ENCODE measurements around the gene PRKN. TPM values are rescaled to one million over a fixed set of nuclear protein-coding genes. Genes with fewer than 3 reads are reported as not detected.

The PRKN gene
- total RNA-seq, 4 donors from 2014 or later: 5.5 to 17.9 (median 6.8) TPM

DNA sequence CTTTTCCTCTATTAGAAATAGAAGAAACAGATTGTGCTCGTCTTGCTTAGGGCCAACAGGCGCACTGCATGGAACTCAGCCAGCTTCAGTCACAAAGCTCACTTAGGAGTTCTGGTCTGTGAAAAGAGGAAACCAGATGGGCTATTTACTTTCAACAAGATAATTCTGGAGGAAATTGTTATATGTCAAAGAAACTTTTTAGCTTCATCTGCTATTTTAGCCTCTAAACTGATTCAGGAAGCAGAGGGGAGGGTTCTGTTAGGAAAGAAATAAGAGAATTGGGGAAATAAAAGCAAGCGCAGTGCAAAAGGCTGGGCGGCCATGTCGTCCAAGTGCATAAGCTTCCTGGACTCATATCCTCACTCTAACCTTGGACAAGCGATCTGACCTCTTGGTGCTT, 21.3 kb downstream of the PRKN start:
- Histone ChIP-seq H3K27ac (peak overlapping the region in 2 of 4 donors; percentile 26 to 34), H3K9me3 (no peaks in the 10 kb centered on the region), H3K36me3 (no peaks in the 10 kb centered on the region), H3K4me3 (peak overlapping the region in 1 of 4 donors; percentile 13), H3K27me3 (no peaks in the 10 kb centered on the region), H3K4me1 (peaks cover 0 to 12% (median 0%) of the 10 kb centered on the region in 4 donors)
- DNase-seq (ENCODE audit: low spot score in 2 of 2): peak; percentile 36 to 60
- WGBS, 2 donors: 35 to 46% methylated on average over 6 of the region's 6 CpGs
- TF ChIP-seq EP300 (IDR thresholded peaks at IDR 0.05) (no peak), POLR2A (IDR thresholded peaks at IDR 0.05) (no peak)
- TF ChIP-seq, protein P1, sequence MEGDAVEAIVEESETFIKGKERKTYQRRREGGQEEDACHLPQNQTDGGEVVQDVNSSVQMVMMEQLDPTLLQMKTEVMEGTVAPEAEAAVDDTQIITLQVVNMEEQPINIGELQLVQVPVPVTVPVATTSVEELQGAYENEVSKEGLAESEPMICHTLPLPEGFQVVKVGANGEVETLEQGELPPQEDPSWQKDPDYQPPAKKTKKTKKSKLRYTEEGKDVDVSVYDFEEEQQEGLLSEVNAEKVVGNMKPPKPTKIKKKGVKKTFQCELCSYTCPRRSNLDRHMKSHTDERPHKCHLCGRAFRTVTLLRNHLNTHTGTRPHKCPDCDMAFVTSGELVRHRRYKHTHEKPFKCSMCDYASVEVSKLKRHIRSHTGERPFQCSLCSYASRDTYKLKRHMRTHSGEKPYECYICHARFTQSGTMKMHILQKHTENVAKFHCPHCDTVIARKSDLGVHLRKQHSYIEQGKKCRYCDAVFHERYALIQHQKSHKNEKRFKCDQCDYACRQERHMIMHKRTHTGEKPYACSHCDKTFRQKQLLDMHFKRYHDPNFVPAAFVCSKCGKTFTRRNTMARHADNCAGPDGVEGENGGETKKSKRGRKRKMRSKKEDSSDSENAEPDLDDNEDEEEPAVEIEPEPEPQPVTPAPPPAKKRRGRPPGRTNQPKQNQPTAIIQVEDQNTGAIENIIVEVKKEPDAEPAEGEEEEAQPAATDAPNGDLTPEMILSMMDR (IDR thresholded peaks at IDR 0.05): no peak

DNA sequence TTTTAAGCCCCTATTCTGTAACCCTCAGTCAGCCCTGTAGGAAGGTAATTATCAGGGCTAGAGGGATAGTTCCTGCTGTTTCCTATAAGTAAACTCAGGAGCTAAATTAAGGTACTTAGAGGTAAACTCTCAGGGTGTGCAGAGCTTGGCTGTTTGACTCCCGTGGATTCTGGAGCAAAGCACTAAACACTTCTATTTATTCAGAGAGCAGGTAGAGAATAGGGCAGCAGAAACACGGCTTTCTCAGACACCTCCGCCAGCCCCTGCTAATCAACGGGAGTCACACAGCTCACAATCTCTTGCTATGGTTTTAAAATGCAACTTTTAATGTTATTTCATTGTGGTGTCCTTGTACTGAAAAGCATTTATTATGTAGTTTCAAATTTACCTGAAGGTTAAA, 21.8 kb downstream of the PRKN start:
- DNase-seq (ENCODE audit: low spot score in 2 of 2): no peak
- no peak overlapping the region for H3K4me3 ChIP-seq
- H3K9me3 ChIP-seq: no peaks in the 10 kb centered on the region
- H3K36me3 ChIP-seq: no peaks in the 10 kb centered on the region
- H3K27ac ChIP-seq: no peak overlapping the region
- peaks cover 0 to 12% (median 0%) of the 10 kb centered on the region in 4 donors for H3K4me1 ChIP-seq
- 68 to 70% methylated on average over 4 of the region's 4 CpGs for WGBS, 2 donors
- TF ChIP-seq, protein P1 (IDR thresholded peaks at IDR 0.05): no peak
- TF ChIP-seq POLR2A (IDR thresholded peaks at IDR 0.05) (no peak), EP300 (IDR thresholded peaks at IDR 0.05) (no peak)
- H3K27me3 ChIP-seq: no peaks in the 10 kb centered on the region

DNA sequence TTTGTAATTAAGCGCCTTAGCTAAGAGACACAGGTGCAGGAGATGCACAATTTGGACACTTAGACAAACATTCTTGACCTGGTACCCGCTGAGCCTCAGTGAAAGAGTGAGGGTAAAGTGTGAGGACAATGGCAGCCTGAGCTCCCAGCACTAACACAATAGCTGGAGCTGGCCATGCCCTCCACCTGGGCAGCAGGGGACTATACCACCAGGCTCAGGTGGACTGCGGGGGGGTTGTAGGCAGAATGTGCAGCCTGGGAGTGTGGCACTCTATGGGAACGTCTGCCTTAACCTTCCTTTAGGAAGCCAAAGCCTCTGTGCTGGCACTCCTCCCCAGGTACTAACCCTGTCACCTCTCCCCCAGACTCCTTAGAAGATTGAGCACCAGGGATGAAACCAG, 23.6 kb downstream of the PRKN start:
- Histone ChIP-seq H3K36me3 (no peaks in the 10 kb centered on the region), H3K27ac (no peak overlapping the region), H3K4me3 (no peak overlapping the region), H3K27me3 (no peaks in the 10 kb centered on the region), H3K4me1 (peaks cover 0 to 12% (median 0%) of the 10 kb centered on the region in 4 donors), H3K9me3 (no peaks in the 10 kb centered on the region)
- no peak for DNase-seq (ENCODE audit: low spot score in 2 of 2)
- TF ChIP-seq POLR2A (IDR thresholded peaks at IDR 0.05) (no peak), EP300 (IDR thresholded peaks at IDR 0.05) (no peak)
- TF ChIP-seq, protein P1 (IDR thresholded peaks at IDR 0.05): no peak
- WGBS, 2 donors: 93 to 96% methylated on average over 4 of the region's 4 CpGs

DNA sequence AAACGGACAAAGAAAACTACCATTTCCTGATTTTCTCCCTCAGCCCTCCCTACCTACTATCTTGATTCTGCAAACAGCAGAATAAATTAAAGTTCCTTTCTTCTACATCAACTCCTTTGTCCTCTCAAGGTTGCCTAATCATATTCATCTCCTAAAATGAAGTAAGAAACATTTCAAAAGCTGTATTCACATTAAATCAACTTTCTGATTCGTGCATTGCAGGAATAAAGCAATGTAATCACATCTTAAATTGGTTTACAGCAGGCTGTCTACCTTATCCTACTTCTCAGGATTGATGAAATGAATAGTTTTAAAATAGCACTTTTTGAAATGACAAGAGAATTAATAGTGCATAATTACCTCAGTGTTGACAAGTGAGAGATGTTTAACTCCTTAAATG, 25.1 kb downstream of the PRKN start:
- 60 to 64% methylated on average over 2 of the region's 2 CpGs for WGBS, 2 donors
- TF ChIP-seq POLR2A (IDR thresholded peaks at IDR 0.05): no peak
- TF ChIP-seq EP300 (IDR thresholded peaks at IDR 0.05): no peak
- TF ChIP-seq, protein P1 (IDR thresholded peaks at IDR 0.05): no peak
- no peaks in the 10 kb centered on the region for H3K36me3 ChIP-seq
- peaks cover 0 to 12% (median 0%) of the 10 kb centered on the region in 4 donors for H3K4me1 ChIP-seq
- no peak overlapping the region for H3K4me3 ChIP-seq
- no peaks in the 10 kb centered on the region for H3K9me3 ChIP-seq
- no peak for DNase-seq (ENCODE audit: low spot score in 2 of 2)
- no peak overlapping the region for H3K27ac ChIP-seq
- H3K27me3 ChIP-seq: no peaks in the 10 kb centered on the region

DNA sequence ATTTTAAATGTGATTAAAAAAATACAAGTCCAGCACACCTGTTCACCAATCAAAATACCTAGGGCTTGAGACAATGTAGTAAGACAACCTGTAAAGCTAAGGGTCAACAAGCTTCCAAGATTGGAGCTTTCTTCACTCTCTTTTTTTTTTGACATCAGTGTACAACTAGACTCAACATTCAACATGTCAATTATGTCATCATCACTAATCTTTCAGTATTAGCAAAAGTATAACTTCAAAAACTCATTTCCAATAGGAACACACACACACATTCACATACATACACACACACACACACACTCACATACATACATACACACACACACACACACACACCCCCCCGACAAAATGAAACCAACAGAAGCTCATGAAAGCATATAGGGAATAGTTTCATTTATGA, 26.0 kb downstream of the PRKN start:
- Histone ChIP-seq H3K36me3 (no peaks in the 10 kb centered on the region), H3K4me3 (no peak overlapping the region), H3K4me1 (peaks cover 0 to 9% (median 0%) of the 10 kb centered on the region in 4 donors), H3K9me3 (no peaks in the 10 kb centered on the region), H3K27me3 (no peaks in the 10 kb centered on the region), H3K27ac (no peak overlapping the region)
- TF ChIP-seq POLR2A (IDR thresholded peaks at IDR 0.05) (no peak), EP300 (IDR thresholded peaks at IDR 0.05) (no peak)
- TF ChIP-seq, protein P1 (IDR thresholded peaks at IDR 0.05): no peak
- DNase-seq (ENCODE audit: low spot score in 2 of 2): no peak
- WGBS, 2 donors: 61 to 74% methylated on average over 1 of the region's 1 CpG

Data from tibial nerve (tissue), 4 donors.